CD4-positive, alpha-beta T cell treated with Interleukin-6 at 100 ng/mL for 8 hours (primary cell): ENCODE data around the gene ABHD12.
A peak's percentile ranks its signal among the peaks of the same experiment; 100 is the strongest.
"Not testable (repeated sequence)": the region's sequence is repeated elsewhere in the genome, so short reads cannot be mapped to it uniquely, and the experiment has no call there.

Experiments
- DNase-seq: peaks from one replicate; pipeline ENCODE4 v3.0.0-alpha.2; 2020; ENCODE audit warnings: mixed read lengths, low spot score

The ABHD12 gene

DNA sequence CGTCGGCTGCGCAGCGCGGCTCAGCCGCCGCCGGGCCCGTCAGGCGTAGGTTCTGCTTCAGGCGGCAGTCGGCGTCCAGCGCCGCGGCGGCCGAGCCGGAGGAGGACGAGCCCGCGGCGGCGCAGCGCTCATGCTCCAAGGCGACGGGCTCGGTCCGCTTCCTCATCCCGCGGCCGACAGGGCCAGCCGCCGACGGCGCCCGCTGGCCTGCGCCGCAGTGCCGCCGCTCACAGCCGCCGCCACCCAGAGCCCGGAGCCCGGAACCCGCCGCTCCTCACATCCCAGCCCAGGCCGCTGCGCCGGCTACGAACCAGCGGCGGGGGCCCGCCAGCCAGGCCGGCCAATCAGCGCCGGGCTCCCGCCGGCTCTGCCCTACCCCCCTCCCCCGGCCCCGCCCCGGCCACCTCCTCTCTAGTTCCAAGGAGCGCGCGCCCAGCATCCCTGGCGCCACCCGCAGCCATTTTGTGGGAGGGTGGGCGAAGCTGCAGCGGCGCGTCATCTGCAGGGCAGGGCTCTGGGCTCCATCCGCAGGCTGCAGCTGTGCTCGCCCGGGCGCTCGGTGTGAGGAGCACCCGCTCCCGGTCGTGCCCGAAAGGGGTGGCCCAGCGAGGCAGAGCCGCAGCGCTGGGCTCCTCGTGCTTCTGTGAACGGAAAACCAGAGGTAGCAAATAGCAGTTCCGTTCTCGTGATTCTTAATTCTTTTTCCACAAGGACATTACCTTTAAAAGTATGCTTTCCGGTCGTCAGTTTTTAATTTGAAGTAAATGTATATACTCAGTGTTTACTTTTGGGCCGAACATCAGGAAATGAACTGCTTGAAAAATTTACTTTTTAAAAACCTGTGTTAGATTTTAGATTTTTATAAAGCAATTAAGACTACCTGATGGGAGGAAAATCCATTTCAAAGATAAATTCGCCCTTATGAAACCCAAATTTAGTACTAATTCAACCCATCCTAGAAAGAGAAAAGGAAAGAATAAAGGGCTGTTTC is at the start of gene ABHD12:
ABHD12 (minus strand) TSS at position 298 of the 991 bp plus-strand sequence; CDS start at position 166, 132 bp downstream.
- DNase-seq: peak; percentile 94

DNA sequence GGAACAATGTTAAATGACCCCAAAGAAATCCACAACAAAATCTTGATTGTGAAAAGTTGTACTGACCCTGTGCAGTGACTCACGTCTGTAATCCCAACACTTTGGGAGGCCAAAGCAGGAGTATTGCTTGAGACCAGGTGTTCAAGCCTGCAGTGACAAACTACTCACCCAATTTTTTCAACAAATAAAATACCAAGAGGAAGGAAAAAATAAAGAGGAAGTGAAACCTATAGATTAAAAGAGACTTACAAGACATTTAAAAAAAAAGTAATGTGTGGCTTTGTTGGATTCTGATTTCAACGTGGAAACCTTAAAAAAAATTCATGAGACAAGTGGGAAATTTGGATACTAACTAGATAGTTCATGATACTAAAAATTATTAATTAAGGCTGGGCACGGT is 48.7 kb upstream of the ABHD12 start:
- no peak for DNase-seq

DNA sequence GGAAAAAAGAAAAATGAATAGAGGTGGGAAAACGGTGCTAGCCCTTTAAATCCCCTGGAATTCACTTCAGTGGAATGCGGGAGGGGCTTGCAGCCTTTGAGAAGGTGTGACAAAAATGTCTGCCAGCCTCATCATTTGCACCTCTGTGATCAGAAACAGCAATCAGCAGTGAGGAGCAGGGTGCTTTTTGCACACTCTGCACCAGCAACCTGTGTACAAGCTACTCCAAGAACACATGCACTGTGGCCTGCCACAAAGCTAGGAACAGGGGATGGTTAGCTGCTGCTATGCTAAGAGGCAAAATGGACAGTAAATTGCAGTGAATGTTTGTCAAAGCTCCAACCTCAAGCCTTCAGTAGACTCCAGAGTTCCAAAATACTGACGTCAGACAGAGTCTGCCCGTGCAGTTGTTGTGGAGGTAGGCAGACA is 46.5 kb upstream of the ABHD12 start:
- DNase-seq: no peak

DNA sequence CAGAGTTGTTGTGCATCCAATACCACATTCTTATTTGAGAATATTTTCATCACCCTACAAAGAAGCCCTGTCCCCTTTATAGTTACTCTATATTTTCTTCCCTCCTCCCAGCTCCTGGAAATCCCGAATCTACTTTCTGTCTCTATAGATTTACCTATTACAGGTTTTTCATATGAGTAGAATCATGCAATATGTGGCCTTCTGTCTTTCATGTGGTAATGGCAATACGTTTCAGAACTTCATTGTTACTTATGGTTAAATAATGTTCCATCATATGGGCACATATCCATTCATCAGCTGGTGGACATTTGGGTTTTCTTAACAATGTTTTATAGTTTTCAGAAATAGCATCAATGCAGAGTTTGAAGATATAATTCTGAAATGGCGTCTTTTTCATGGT is 33.9 kb upstream of the ABHD12 start:
- no peak for DNase-seq

DNA sequence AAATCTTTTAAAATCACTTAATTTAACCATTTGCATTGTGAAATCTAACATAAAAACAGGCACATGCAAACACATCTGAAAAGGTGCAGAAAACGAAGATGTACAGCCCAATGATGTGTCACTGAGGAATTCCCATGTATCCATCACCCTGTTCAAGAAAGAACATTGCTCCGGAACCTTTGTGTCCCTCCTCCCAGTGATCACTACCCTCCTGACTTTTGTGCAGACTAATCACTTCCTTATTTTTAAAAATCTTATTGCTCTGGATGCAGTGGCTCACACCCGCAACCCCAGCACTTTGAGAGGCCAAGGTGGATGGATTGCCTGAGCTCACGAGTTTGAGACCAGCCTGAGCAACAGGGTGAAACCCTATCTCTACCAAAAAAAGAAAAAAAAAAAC is 31.4 kb upstream of the ABHD12 start:
- DNase-seq: no peak

DNA sequence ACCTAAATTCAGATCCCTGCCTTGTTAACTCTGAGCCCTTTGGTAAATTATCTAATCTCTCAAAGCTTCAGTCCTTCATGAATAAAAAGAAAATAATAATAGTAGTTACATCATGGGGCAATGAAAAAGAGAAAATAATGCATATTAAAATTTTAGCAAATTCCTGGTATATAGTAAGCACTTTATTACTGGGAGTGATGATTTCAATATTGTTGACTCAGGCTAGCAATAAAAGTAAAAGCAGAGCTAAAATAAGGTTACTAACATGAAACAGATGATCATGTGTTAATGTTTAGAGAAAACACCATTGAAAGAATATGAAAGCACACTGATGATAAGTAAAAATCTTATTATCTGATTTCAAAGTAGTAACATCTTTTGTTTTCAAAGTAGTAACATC is 30.5 kb upstream of the ABHD12 start:
- DNase-seq: no peak

DNA sequence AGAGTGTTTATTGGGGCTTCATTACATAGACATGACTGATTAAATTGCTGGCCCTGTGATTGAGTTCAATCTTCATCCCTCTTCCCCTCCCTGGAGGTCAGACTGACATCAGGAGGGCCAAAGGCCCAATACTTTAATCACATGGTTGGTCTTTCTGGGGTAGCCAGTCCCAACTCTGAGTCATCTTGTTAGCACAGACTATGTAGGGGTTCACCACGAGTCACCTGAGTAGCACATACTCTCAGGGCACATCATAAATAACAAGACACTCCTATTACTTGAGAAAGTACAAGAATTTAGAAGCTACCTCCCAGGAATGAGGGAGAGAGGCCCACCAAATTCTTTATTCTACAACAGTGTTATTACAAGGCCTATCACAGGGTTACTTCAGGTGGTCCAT is 28.1 kb upstream of the ABHD12 start:
- no peak for DNase-seq

DNA sequence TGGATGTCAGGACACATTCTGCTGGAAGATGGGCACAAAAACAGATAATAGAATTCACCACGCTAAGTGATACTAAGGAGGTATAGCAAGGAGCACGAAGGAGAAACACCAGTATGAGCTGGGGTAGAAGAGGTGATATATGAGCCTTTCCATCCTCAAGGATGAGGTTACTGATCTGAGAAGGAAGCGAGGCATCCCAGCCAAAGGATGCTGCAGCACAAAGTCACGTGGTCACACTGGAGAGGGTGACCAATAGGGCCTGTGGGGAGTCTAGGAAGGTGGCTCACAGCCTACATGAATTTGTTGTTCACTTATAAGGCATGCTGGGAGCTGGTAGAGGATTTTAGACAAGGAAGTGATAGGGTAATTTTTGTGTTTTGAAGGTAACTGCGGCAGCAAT is 18.3 kb upstream of the ABHD12 start:
- DNase-seq: no peak

DNA sequence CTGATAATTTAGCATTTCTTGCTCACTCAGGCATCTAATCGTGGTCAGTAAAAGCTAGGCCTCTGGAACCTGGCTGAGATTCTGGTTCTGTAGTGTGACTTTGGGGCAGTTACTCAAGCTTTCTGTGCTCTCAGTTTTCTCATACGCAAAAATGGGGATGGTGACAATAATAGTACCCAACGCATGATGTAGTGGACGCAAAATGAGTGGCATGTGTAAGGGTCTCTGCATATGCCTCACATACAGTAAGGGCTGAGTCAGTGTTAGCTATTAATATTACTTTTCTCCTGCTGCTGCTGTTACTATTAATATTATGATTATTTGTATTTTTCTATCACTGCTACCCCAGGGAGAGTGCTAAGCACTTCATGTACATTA is 17.5 kb upstream of the ABHD12 start:
- no peak for DNase-seq

DNA sequence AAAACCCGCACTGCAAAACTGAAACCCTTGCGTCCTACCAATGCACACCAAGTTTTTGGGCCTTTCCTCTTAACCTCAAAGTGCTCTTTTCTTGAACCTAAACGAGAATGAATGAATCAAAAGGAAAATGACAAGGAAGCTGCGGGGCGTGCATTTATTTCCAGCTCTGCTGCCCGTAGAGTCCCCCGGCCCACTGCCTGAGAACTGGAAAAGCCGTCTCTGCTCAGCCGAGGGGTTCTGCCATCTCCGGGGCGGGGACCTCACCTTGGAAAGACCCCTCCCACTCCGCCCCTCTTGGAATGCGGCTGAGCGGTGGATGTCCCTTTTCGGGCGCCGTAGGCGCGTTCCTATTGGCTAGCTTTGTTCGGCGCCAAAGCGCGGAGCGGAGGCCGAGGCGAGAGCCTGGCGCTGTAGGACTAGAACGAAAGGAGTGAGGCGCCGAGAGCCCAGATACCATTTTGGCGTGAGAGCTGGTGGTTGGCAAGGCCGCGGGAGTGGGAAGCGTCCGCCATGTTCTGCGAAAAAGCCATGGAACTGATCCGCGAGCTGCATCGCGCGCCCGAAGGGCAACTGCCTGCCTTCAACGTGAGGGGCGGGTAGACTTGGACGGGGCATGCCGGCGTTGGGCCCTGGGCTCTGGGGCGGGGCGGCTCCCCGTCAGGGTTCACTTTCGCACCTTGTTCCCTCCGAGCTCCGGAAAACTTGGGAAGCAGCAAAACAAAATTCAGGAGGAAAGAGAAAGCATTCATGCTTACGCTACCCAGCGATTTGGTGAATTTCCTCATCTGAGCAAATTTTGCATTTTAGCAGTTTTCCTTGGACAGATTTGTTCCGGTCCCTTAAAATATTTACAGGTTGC is 16.9 kb upstream of the ABHD12 start, which contains the start of gene GINS1:
GINS1 (plus strand) TSS at position 363 of the 859 bp plus-strand sequence; CDS start at position 511, 148 bp downstream.
- DNase-seq: peak; percentile 60

DNA sequence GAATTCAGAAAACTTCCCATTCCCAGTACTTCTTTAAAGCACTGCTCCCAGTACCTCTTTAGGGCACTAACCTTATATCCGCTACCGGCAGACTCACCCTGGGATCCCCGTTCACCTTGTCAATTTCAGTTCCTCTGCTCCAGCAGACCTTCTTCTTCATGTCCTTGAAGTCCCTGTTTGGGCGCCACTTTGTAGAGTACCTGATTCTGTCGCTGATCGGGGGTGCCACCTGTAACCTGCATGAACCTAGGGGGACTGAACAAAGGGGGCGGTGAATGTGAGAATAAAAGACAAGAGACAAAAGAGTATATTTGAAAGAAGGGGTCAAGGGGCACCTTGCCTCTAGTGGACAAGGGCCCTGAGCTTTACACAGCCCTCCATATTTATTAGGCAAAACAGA is 11.9 kb upstream of the ABHD12 start:
- no peak for DNase-seq

DNA sequence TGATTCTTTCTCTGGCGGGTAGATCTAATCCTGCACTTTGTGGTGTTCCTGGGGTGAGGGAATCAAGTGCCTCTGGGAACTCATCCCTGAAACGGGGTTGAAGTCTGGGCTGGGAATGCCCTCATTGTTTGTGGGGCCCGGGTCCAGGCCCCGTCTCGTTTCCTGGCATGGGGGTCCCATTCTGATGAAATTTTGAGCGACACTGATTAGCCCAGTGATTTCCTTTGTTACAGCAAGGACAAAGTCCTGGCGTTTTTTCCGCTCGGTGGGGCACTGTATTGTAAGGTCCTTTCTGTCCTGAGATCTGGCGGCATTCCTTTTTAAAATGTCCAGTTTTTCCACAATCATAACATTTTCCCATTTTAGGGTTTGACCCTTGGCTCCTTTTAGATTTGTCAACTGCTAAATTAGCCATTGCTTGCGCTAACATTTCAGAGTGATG is 9.7 kb upstream of the ABHD12 start:
- not testable (repeated sequence) for DNase-seq

DNA sequence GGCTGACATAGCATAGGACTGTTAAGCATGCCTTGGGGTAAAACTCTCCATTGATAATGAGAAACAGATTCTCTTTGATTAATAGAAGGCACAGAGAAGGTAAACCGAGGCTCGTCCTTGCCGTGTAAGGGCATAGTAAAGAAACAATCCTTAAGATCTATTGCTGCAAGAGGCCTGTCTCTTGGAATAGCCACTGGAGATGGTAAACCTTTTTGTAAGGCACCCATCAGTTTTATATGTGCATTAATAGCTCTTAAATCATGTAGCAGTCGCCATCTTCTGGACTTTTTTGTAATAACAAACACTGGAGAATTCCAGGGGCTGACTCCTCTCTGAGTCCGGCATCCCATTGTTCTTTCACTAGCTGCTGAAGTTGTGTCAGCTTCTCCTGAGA is 8.4 kb upstream of the ABHD12 start:
- peak; percentile 44 for DNase-seq

DNA sequence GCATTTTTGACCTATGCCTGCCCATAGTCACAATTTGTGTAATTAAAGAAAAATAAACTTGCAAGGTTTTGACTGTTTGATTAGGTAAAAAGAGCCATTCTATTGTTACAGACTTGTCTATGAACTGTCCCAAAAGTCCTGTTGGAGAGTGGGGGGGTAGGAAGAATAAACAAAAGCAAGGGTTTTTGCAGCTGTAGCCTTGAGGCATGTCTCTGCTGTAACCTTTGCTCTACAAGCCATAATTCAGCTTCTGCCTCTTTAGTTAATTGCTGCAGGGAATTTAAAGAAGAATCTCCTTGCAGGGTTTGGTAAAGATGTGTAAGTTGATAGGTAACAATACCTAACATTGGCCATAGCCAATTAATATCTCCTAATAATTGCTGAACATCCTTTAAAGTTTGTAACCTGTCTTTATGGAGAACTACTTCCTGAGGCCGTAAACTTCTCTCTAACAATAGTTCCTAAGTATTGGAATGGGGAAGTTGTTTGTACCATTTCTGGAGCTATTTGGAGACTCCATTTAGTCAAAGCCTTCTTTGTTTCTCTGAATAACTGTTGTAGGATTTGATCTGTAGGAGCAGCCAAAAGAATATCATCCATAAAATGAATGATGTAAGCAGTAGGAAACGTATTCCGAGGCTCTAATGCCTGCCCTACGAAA is 7.9 kb upstream of the ABHD12 start:
- no peak for DNase-seq

DNA sequence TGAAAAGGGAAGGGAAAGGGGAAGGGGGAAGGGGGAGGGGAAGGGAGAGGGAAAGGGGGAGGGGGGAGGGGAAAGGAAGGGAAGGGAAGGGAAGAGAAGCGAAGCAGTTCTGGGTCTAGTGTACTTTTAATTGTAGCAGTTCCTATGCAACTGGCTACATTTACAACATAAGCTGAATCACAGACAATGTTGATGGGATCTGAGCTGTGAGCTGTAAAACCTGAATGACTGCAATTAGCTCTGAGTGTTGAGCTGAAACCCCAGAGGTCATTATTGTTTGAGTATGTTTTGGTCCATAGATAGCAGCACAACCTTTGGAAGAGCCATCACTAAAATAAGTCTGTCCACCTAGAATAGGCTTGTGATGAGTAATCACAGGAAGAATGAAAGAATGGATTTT is 7.2 kb upstream of the ABHD12 start:
- DNase-seq: no peak

DNA sequence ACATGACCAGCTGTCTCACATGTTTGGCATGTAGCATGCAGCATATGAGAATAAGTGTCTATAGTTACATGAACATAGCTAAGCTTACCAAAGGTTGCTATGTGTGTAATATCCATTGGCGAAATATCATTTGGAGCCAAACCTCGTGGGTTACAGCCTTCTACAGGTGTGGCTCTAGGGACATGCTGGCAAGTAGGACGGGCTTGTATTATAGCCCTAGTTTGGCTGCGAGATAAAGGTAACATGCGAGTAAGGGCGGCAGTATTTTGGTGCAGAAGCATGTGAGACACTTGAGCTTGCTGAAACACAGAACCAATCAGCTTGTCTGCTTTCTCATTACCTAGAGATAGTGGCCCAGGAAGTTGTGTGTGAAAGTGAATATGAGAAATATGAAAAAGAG is 6.5 kb upstream of the ABHD12 start:
- no peak for DNase-seq

DNA sequence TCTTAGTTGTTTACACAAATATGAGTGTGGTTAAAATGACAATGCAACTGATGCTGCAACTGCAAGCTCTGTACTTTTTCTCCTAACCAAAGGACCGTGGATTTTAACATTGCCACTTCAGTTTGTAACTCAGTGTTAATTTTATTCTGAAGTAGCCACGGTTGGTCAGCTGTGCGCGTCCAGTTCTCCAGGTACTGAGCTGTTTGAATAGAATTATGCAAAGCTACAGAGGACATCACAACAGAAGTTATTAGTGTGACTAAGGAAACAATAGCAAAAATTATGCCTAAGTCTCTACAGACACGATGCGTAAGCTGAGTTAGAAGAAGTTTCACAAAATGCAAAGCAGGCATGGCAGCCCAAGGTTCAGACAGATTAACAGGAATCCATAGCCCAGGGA is 4.4 kb upstream of the ABHD12 start:
- DNase-seq: no peak

DNA sequence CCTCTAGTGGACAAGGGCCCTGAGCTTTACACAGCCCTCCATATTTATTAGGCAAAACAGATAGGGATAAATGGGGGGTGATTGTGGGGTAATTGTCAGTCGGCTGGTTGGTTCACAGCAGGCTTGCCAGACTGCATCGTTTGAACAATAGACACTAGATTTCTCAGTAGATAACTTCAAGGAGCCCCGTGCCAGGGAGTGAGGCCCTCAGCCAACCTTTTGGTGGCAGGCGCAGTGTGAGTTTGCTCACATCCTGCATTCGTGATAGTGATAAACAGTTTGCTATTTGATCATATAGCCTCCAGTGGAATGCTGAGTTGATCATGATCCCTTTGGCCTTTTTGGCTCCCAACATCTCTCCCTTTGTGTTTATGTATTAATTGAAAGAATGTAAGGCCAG is 3.6 kb upstream of the ABHD12 start:
- DNase-seq: no peak

DNA sequence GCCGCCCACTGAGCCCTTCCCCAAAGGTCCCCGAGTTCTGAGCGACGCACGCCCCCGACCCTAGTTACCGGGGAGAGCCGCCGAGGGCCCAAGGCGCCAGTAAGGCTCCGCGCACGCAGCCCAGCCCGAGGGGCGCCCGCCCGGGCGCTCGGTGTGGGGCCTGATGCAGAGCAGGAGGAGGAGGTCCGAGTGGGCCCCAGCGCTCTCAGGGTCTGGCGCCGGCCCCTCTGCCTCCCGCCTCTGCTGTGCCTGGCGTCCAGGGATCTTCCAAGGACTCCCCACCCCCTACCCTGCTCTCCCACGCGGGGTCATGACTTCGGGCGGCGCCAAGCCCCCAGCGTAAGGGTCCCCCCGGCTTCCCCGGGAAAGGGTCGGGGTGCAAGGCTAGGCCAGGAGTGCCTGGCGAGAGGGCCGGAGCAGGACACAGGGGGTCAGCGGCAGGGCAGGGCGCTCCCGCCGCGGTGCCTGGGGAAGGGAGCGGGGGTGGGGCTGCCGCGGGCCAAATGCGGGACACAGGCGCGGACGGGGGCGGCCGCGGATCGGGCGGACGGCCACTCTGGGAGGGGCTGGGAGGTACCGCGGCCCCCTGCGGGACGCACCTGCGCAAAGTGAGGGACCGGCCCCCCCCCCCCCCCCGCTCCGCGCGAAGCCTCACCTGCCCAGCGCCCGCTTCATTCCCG is 637 bp downstream of the ABHD12 start:
- no peak for DNase-seq

DNA sequence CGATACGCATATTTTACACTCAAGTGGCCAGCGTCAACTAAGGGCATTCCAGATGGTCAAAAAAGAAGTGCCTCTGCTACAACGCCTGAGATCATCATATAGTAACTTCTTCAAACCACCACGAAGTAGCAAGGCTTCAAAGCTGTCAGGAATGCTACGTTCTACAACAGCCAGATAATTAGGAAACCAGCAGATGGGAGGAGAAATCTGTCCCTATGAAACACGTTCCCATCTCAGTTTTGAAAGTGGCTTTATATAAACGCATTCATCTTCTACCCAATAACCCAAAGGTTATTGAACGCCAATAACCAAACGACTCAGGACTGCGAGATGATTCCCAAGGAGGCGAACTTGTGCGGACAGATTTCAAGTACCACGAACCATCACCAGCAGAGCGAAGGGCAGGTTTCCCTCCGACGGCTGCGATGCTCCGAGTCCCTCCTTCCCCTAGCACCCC is 1.2 kb downstream of the ABHD12 start:
- no peak for DNase-seq

DNA sequence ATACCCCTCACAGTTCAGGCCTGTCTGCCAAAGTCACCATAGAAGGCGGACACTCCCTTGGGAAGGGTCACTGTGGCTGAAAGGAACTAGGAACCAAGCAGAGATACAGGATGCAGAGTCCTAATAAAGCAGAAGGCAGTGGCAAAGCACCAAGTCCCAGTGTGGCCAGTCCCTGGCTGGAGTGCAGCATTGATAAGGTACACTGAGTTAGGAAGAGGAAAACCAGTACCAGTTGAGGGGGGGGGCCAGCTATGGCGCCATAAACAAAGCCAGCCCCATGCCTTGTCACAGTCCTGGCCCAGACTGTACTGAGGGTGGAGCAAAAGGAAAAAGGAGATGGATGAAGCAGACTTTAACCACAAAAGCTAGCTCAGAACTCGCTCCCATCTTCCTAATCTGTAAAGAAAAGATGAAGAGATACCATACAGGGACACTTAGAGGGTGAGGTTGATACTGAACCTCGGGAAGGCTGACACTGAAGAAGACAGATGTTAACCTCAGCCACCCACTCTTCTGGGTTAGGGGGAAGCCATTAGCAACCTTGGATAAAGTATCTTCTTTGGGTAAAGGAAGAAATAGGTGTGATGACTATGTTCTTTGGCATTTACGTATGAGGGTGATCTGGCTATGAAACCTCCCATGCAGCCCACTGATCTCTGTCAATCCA is 7.8 kb downstream of the ABHD12 start:
- DNase-seq: no peak
